Subcutaneous abdominal adipose tissue (tissue), 5 donors: ENCODE measurements around the gene RILPL1.
"Not testable (repeated sequence)": the region's sequence is repeated elsewhere in the genome, so short reads cannot be mapped to it uniquely, and the experiment has no call there.

ENCODE experiments used
- H3K27ac ChIP-seq: one replicate; pipeline ENCODE4 v1.7.0; 2013; ENCODE audit warnings: low read depth, mild to moderate bottlenecking, inconsistent platforms, low read length, moderate library complexity
- H3K27me3 ChIP-seq, 5 donors: one replicate each; pipeline ENCODE4 v1.7.0; 2013; ENCODE audit warnings: low read length in 5 of 5, inconsistent platforms in 1 of 5; ENCODE audit not compliant: control insufficient read depth in 5 of 5, insufficient read depth in 4 of 5
- H3K36me3 ChIP-seq, 5 donors: one replicate each; pipeline ENCODE4 v1.7.0; 2013; ENCODE audit warnings: low read length in 5 of 5; ENCODE audit not compliant: control insufficient read depth in 5 of 5, insufficient read depth in 5 of 5
- H3K4me1 ChIP-seq, 5 donors: one replicate each; pipeline ENCODE4 v1.7.0; 2013; ENCODE audit warnings: low read length in 5 of 5, mild to moderate bottlenecking in 3 of 5, moderate library complexity in 1 of 5; ENCODE audit not compliant: control insufficient read depth in 5 of 5, insufficient read depth in 5 of 5
- H3K4me3 ChIP-seq, 5 donors: one replicate each; pipeline ENCODE4 v1.7.0; 2013; ENCODE audit warnings: low read length in 5 of 5, low read depth in 1 of 5
- H3K9ac ChIP-seq, 5 donors: one replicate each; pipeline ENCODE4 v1.7.0; 2013; ENCODE audit warnings: low read length in 5 of 5, mild to moderate bottlenecking in 4 of 5, moderate library complexity in 3 of 5
- H3K9me3 ChIP-seq, 5 donors: one replicate each; pipeline ENCODE4 v1.7.0; 2013; ENCODE audit warnings: low read length in 5 of 5; ENCODE audit not compliant: control insufficient read depth in 5 of 5
- donor health status: healthy.
- donor health status: healthy.
- donor health status: healthy.
- donor health status: healthy.
- donor health status: healthy.

The RILPL1 gene

DNA sequence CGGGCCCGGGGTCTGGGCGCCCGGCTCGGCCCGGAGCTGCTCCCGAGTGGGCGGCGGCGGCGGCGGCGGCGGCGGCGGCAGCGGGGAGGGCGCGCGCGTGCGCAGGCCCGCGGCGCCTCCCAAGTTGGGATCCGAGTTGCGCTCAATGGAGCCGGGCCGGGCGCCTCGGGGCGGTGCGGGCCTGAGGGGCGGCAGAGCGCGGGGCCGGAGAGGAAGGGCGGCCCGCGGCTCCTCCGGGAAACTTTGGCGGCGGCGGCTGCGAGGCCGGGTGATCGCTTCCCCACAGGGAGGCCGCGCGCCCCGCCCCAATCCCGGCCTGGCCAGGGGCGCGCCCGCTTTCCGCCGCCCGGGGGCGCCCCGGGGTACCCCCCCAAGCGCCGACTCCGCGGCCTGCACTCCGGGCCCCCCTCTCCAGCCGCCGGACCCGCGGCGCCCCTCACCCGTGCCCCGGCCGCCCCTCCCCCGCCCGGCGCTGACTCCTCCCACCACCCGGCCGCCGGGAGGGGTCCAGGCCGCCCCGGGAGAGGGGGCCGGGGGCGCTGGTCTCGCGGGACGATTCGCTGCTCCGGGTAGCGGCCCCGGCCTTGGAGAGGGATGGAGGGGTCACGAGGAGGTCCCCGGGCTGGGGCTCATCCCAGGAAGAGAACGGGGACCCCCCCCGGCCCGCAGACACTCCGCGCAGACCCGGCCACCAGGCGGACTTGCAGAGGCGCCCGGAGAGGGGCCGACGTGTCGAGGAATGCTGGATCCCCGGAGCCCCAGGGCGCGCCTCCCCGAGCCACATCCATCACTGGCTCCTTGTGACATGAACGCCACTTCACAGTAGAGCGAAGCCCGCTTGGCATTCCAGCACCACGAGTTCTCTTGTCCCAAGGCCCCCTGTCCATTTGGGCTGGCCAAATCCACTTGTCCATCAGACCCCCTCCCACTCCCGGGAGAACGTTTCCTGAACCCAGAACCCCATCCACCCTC lies at the start of gene RILPL1:
Gene RILPL1, minus strand, starts transcription at position 48 of the 972 bp plus-strand sequence. CDS start 237 bp downstream, outside the sequence.
- H3K4me1 ChIP-seq, result peaks cover 10 to 34% (median 29%) of the 10 kb centered on the region in 5 donors
- no peaks in the 10 kb centered on the region for H3K27me3 ChIP-seq
- peak within 1 kb of the TSS; percentile 65 to 90 (median 77) for H3K4me3 ChIP-seq
- H3K27ac ChIP-seq, result peak within 1 kb of the TSS; percentile 41
- no peaks in the 10 kb centered on the region for H3K9me3 ChIP-seq
- peaks cover 0 to 7% (median 2%) of the 10 kb centered on the region in 5 donors for H3K36me3 ChIP-seq
- peak within 1 kb of the TSS; percentile 60 to 80 (median 71) for H3K9ac ChIP-seq

- Histone ChIP-seq H3K4me3 (no peak overlapping the region), H3K36me3 (no peaks in the 10 kb centered on the region), H3K27me3 (no peaks in the 10 kb centered on the region), H3K4me1 (peaks cover 0 to 28% (median 24%) of the 10 kb centered on the region in 5 donors), H3K27ac (no peak overlapping the region), H3K9ac (no peak overlapping the region), H3K9me3 (peaks cover 0 to 3% (median 0%) of the 10 kb centered on the region in 5 donors)
Observed at GRCh38 chr12:123580772-123581171, 47.3 kb upstream of the RILPL1 start.

- H3K27ac ChIP-seq, H3K9ac ChIP-seq, H3K9me3 ChIP-seq, H3K36me3 ChIP-seq, H3K27me3 ChIP-seq, H3K4me3 ChIP-seq: not testable (repeated sequence)
- H3K4me1 ChIP-seq, result peaks cover 0 to 18% (median 15%) of the 10 kb centered on the region in 5 donors
Observed at GRCh38 chr12:123578829-123579228, 45.3 kb upstream of the RILPL1 start.

- Histone ChIP-seq H3K4me3 (no peak overlapping the region), H3K27ac (no peak overlapping the region), H3K4me1 (peaks cover 0 to 15% (median 13%) of the 10 kb centered on the region in 5 donors), H3K27me3 (no peaks in the 10 kb centered on the region), H3K9ac (no peak overlapping the region), H3K9me3 (peaks cover 0 to 3% (median 0%) of the 10 kb centered on the region in 5 donors), H3K36me3 (no peaks in the 10 kb centered on the region)
Observed at GRCh38 chr12:123578243-123578642, 44.7 kb upstream of the RILPL1 start.

GRCh38 chr12:123576611-123577010 lies 43.1 kb upstream of the RILPL1 start:
- Histone ChIP-seq H3K9ac (no peak overlapping the region), H3K4me1 (peaks cover 0 to 2% (median under 1%) of the 10 kb centered on the region in 5 donors)

GRCh38 chr12:123573870-123574269 lies 40.4 kb upstream of the RILPL1 start:
- Histone ChIP-seq H3K36me3 (no peaks in the 10 kb centered on the region), H3K27ac (no peak overlapping the region), H3K4me3 (no peak overlapping the region), H3K9me3 (peaks cover 0 to 3% (median 0%) of the 10 kb centered on the region in 5 donors), H3K9ac (no peak overlapping the region), H3K27me3 (no peaks in the 10 kb centered on the region), H3K4me1 (peaks cover 0 to 10% (median 2%) of the 10 kb centered on the region in 5 donors)

More at GRCh38 chr12:123576611-123577010, 43.1 kb upstream of the RILPL1 start:
- Histone ChIP-seq H3K27me3 (no peaks in the 10 kb centered on the region), H3K4me3 (no peak overlapping the region), H3K27ac (no peak overlapping the region), H3K36me3 (no peaks in the 10 kb centered on the region), H3K9me3 (peaks cover 0 to 3% (median 0%) of the 10 kb centered on the region in 5 donors)

DNA sequence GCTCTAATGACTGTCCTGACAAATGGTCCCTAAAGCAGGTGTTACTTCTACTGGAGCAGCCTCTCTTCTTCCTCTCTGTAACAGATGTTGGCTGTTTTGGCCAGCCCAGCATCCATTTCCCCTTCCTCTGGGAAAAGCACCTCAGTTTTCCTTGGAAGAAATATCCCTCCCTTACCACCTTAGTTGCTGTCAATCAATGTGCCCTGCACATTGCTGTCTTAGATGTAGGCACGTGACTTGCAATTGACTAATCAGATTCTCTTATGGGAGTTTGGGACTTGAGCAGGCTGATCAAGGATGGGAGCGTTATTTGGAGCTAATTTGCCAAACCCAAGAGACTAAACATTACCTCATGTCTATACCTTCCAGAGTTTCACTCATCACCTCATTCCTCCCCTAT lies 38.9 kb upstream of the RILPL1 start:
- Histone ChIP-seq H3K9ac (no peak overlapping the region), H3K4me3 (no peak overlapping the region), H3K36me3 (no peaks in the 10 kb centered on the region), H3K9me3 (peaks cover 0 to 3% (median 0%) of the 10 kb centered on the region in 5 donors), H3K4me1 (peaks cover 0 to 10% (median 2%) of the 10 kb centered on the region in 5 donors), H3K27me3 (no peaks in the 10 kb centered on the region), H3K27ac (no peak overlapping the region)

DNA sequence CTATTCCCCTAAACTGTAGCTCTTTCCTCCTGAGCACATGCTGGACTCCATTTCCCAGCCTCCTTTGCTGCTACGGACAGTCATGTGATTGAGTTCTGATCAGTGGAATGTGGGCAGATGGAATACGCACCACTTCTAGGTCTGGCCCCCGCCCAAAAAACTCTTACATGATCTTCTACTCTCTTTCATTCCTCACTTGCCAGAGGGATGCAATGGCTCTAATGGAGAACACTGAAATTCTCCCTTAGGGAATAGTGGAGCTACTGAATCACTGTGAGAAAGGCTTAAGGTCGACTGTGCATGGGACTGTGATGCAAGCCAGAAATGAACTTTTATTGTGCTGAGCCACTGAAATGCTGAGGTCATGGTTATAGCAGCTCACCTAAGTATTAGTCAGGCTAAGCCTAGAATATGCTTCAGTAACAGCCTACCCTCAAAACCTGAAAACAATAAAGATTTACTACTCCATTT lies 37.9 kb upstream of the RILPL1 start:
- H3K9me3 ChIP-seq, result peaks cover 0 to 3% (median 0%) of the 10 kb centered on the region in 5 donors
- H3K4me1 ChIP-seq, result peaks cover 0 to 10% (median 2%) of the 10 kb centered on the region in 5 donors
- no peaks in the 10 kb centered on the region for H3K27me3 ChIP-seq
- H3K27ac ChIP-seq, result peak overlapping the region; percentile 9
- no peak overlapping the region for H3K4me3 ChIP-seq
- H3K9ac ChIP-seq, result no peak overlapping the region
- no peaks in the 10 kb centered on the region for H3K36me3 ChIP-seq

DNA sequence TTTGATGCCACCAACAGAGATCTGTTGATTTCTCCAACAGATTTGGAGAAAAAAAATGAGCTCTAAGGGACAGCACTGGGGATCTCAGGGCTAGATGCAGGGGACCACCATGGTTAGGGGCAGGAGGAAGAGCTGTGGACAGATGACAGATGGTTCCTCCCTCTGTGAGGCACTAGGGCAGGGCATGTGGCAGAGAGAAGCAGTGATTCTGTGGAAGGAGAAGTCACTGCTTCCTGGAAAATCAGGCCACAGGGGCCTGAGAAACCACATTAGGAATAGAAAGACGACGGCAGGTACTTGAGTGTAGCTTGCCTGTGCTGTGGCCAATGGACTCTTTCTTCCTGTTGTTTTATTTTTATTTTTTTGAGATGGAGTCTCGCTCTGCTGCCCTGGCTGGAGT lies 25.9 kb upstream of the RILPL1 start:
- Histone ChIP-seq H3K27ac (no peak overlapping the region), H3K36me3 (no peaks in the 10 kb centered on the region), H3K4me1 (no peaks in the 10 kb centered on the region), H3K4me3 (no peak overlapping the region), H3K9me3 (no peaks in the 10 kb centered on the region), H3K27me3 (no peaks in the 10 kb centered on the region), H3K9ac (no peak overlapping the region)

- H3K36me3 ChIP-seq, H3K27me3 ChIP-seq, H3K9me3 ChIP-seq, H3K4me1 ChIP-seq, H3K4me3 ChIP-seq, H3K27ac ChIP-seq, H3K9ac ChIP-seq: not testable (repeated sequence)
Observed at GRCh38 chr12:123558487-123558886, 25.0 kb upstream of the RILPL1 start.
